GM12872 (cell line): Measurements from ENCODE around the gene NT5C3B.

Source experiments
- CTCF ChIP-seq: IDR thresholded peaks from 3 replicates; pipeline ENCODE4 v1.5.1; 2011; ENCODE audit warnings: low read depth, mild to moderate bottlenecking, low read length, moderate library complexity; ENCODE audit not compliant: insufficient read depth

Gene NT5C3B

GRCh38 chr17:41797377-41797776 is 38.7 kb downstream of the NT5C3B start:
- TF ChIP-seq CTCF: no peak

GRCh38 chr17:41796121-41796895 is 39.7 kb downstream of the NT5C3B start:
- TF ChIP-seq CTCF: no peak

- no peak for TF ChIP-seq CTCF
Measured at GRCh38 chr17:41794540-41794975, 41.5 kb downstream of the NT5C3B start.

GRCh38 chr17:41793784-41794539 is 42.1 kb downstream of the NT5C3B start:
- TF ChIP-seq CTCF: no peak

GRCh38 chr17:41792845-41793783 is 42.9 kb downstream of the NT5C3B start:
- TF ChIP-seq CTCF: no peak

GRCh38 chr17:41787021-41787418 is 49.0 kb downstream of the NT5C3B start:
- TF ChIP-seq CTCF: no peak
